PC-9 (cell line): ENCODE data around the gene LUZP2.

Experiments
- EZH2 ChIP-seq: fragments of 200-600 bp; sonication (generic); IDR thresholded peaks from 2 replicates; pipeline ENCODE4 v1.8.0; 2017; ENCODE audit warnings: antibody characterized with exemption, low read depth
- TF ChIP-seq, protein P1 (sequence below): fragments of 200-600 bp; sonication (generic); conservative IDR thresholded peaks from 2 replicates; pipeline ENCODE4 v1.6.1; 2017; ENCODE audit warnings: mixed run types, antibody characterized with exemption, mild to moderate bottlenecking, moderate library complexity

DNA sequence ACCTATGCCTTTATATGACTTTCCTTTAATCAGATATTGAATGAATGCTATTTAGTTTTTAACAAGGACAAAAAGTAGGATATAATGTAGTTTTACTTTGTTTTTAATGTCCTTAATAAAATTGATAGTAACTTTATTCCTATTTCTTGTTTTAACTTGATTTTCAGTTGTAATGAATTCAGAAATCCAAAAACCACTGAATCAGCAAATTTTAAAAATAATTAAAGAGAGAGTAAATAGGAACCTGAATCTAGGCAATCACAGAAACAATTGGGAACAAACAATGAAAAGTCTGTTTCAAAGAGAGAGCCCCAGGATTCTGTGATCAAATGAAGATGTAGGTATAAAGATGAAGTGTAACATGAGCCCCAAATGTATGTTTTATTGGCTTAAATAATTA is 556.0 kb downstream of the LUZP2 start:
- TF ChIP-seq, protein P1, sequence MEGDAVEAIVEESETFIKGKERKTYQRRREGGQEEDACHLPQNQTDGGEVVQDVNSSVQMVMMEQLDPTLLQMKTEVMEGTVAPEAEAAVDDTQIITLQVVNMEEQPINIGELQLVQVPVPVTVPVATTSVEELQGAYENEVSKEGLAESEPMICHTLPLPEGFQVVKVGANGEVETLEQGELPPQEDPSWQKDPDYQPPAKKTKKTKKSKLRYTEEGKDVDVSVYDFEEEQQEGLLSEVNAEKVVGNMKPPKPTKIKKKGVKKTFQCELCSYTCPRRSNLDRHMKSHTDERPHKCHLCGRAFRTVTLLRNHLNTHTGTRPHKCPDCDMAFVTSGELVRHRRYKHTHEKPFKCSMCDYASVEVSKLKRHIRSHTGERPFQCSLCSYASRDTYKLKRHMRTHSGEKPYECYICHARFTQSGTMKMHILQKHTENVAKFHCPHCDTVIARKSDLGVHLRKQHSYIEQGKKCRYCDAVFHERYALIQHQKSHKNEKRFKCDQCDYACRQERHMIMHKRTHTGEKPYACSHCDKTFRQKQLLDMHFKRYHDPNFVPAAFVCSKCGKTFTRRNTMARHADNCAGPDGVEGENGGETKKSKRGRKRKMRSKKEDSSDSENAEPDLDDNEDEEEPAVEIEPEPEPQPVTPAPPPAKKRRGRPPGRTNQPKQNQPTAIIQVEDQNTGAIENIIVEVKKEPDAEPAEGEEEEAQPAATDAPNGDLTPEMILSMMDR, result no peak
- TF ChIP-seq EZH2, result no peak
